WTC11 (cell line): ENCODE results near the gene EXD3. TPM values are rescaled to one million over a fixed set of nuclear protein-coding genes. Genes with fewer than 3 reads are reported as not detected.
A peak's percentile ranks its signal among the peaks of the same experiment; 100 is the strongest.

Experiments used
- ATAC-seq: fragments of 200-7000 bp; cut with Tn5 transposase; 2 replicates; pipeline ENCODE4 v1.10.0; 2021; ENCODE audit warnings: mild to moderate bottlenecking, moderate library complexity
- CTCF ChIA-PET: fragments of 300-600 bp; sonication (Branson Sonifier 250); formaldehyde crosslinking; loops from one replicate; lab custom pipeline; 2021; ENCODE audit warnings: antibody characterized with exemption; lab: Charles Lee
- POLR2A ChIA-PET: fragments of 350-600 bp; sonication (Branson Sonifier 250); formaldehyde crosslinking; loops from one replicate; lab custom pipeline; 2021; ENCODE audit warnings: antibody characterized with exemption; lab: Charles Lee
- DNase-seq: peaks from one replicate; pipeline ENCODE4 v3.0.0; 2021; ENCODE audit warnings: low spot score
- H3K27ac Mint-ChIP-seq: 2 replicates; pipeline ENCODE4 v1.8.0; 2021; ENCODE audit warnings: mixed read lengths
- H3K27me3 Mint-ChIP-seq: 2 replicates; pipeline ENCODE4 v1.8.0; 2021; ENCODE audit warnings: low read depth, mild to moderate bottlenecking, moderate library complexity, mixed read lengths
- H3K36me3 Mint-ChIP-seq: 2 replicates; pipeline ENCODE4 v1.8.0; 2021; ENCODE audit warnings: mixed read lengths
- H3K4me1 Mint-ChIP-seq: 2 replicates; pipeline ENCODE4 v1.8.0; 2022; ENCODE audit warnings: mixed read lengths
- H3K4me3 Mint-ChIP-seq: 2 replicates; pipeline ENCODE4 v1.8.0; 2021; ENCODE audit warnings: mild to moderate bottlenecking, moderate library complexity, mixed read lengths
- H3K9me3 Mint-ChIP-seq: 2 replicates; pipeline ENCODE4 v1.8.0; 2021; ENCODE audit warnings: mixed read lengths
- CBFB ChIP-seq: sonication (generic); formaldehyde crosslinking; IDR thresholded peaks from 2 replicates; pipeline ENCODE4 v1.8.1; 2022; ENCODE audit warnings: mild to moderate bottlenecking, low read depth, missing genetic modification reagents
- CTCF ChIP-seq: fragments of 200-600 bp; IDR thresholded peaks from 2 replicates; pipeline ENCODE4 v1.8.0; 2022; ENCODE audit warnings: antibody characterized with exemption
- ETV6 ChIP-seq: sonication (generic); formaldehyde crosslinking; IDR thresholded peaks from 2 replicates; pipeline ENCODE4 v1.8.1; 2022; ENCODE audit warnings: mild to moderate bottlenecking, missing genetic modification reagents
- FOXP1 ChIP-seq: sonication (generic); formaldehyde crosslinking; IDR thresholded peaks from 2 replicates; pipeline ENCODE4 v1.8.0; 2022; ENCODE audit warnings: missing genetic modification reagents, mild to moderate bottlenecking, moderate library complexity, borderline replicate concordance
- GRHL2 ChIP-seq: fragments of 250-450 bp; sonication (Bioruptor Pico); IDR thresholded peaks from 2 replicates; pipeline ENCODE4 v1.8.0; 2022; ENCODE audit warnings: mild to moderate bottlenecking, moderate library complexity; ENCODE audit not compliant: insufficient replicate concordance, severe bottlenecking
- MLX ChIP-seq: sonication (generic); formaldehyde crosslinking; IDR thresholded peaks from 2 replicates; pipeline ENCODE4 v1.8.1; 2023; ENCODE audit warnings: mild to moderate bottlenecking, missing genetic modification reagents, moderate library complexity
- MYBL2 ChIP-seq: sonication (generic); formaldehyde crosslinking; IDR thresholded peaks from 2 replicates; pipeline ENCODE4 v1.8.1; 2023; ENCODE audit warnings: mild to moderate bottlenecking, moderate library complexity, missing genetic modification reagents
- NR1H2 ChIP-seq: sonication (generic); formaldehyde crosslinking; IDR thresholded peaks from 2 replicates; pipeline ENCODE4 v1.9.0; 2021; ENCODE audit warnings: mild to moderate bottlenecking, moderate library complexity, missing genetic modification reagents
- SOX15 ChIP-seq: fragments of 250-450 bp; sonication (Bioruptor Pico); IDR thresholded peaks from 2 replicates; pipeline ENCODE4 v1.9.0; 2021; ENCODE audit warnings: mild to moderate bottlenecking
- SP1 ChIP-seq: sonication (generic); formaldehyde crosslinking; conservative IDR thresholded peaks from 2 replicates; pipeline ENCODE4 v1.8.1; 2022; ENCODE audit warnings: missing genetic modification reagents
- ZNF281 ChIP-seq: sonication (generic); formaldehyde crosslinking; IDR thresholded peaks from 2 replicates; pipeline ENCODE4 v1.8.0; 2023; ENCODE audit warnings: mild to moderate bottlenecking, missing genetic modification reagents
- total RNA-seq: library from RNA; stranded (reverse); gene quantifications from 3 replicates; pipeline ENCODE4 v1.2.3, GENCODE V29; 2021
- TF ChIP-seq, protein P1 (sequence below): sonication (generic); formaldehyde crosslinking; IDR thresholded peaks from 2 replicates; pipeline ENCODE4 v1.8.1; 2023; ENCODE audit warnings: mild to moderate bottlenecking, moderate library complexity, missing genetic modification reagents
- TF ChIP-seq, protein P2 (sequence below): sonication (generic); formaldehyde crosslinking; IDR thresholded peaks from 2 replicates; pipeline ENCODE4 v1.8.1; 2022; ENCODE audit warnings: low read depth, mild to moderate bottlenecking, moderate library complexity, missing genetic modification reagents, borderline replicate concordance
- TF ChIP-seq, protein P3 (sequence below): sonication (generic); formaldehyde crosslinking; IDR thresholded peaks from 2 replicates; pipeline ENCODE4 v1.8.1; 2022; ENCODE audit warnings: missing genetic modification reagents, borderline replicate concordance
- TF ChIP-seq, protein P4 (sequence below): fragments of 250-450 bp; sonication (Bioruptor Pico); IDR thresholded peaks from 2 replicates; pipeline ENCODE4 v1.9.0; 2021; ENCODE audit warnings: mild to moderate bottlenecking, borderline replicate concordance
- TF ChIP-seq, protein P5 (sequence below): fragments of 250-450 bp; sonication (Bioruptor Pico); IDR thresholded peaks from 2 replicates; pipeline ENCODE4 v1.8.0; 2021; ENCODE audit warnings: mild to moderate bottlenecking

Gene EXD3
- total RNA-seq, 1 experiment from 2014 or later: 21.2 TPM

GRCh38 chr9:137406876-137407589 lies 15.9 kb downstream of the EXD3 start:
- CTCF ChIA-PET: interaction anchor here (1.6 to 2.3 kb wide), 3 partner anchors 16 to 105 kb away, joined by 6 to 8 read pairs (median 7); partner anchors contain the start of genes EXD3, NOXA1 and NRARP
- H3K4me1 Mint-ChIP-seq: no peaks in the 10 kb centered on the region
- TF ChIP-seq ZNF281 (CRISPR knock-in tag): no peak
- TF ChIP-seq, protein P1, sequence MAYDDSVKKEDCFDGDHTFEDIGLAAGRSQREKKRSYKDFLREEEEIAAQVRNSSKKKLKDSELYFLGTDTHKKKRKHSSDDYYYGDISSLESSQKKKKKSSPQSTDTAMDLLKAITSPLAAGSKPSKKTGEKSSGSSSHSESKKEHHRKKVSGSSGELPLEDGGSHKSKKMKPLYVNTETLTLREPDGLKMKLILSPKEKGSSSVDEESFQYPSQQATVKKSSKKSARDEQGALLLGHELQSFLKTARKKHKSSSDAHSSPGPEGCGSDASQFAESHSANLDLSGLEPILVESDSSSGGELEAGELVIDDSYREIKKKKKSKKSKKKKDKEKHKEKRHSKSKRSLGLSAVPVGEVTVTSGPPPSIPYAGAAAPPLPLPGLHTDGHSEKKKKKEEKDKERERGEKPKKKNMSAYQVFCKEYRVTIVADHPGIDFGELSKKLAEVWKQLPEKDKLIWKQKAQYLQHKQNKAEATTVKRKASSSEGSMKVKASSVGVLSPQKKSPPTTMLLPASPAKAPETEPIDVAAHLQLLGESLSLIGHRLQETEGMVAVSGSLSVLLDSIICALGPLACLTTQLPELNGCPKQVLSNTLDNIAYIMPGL (CRISPR knock-in tag): peak; percentile 89; the same call in 1 of the 2 replicates
- peak; percentile 53; the same call in 1 of the 2 replicates for TF ChIP-seq SP1 (CRISPR knock-in tag)
- TF ChIP-seq, protein P2, sequence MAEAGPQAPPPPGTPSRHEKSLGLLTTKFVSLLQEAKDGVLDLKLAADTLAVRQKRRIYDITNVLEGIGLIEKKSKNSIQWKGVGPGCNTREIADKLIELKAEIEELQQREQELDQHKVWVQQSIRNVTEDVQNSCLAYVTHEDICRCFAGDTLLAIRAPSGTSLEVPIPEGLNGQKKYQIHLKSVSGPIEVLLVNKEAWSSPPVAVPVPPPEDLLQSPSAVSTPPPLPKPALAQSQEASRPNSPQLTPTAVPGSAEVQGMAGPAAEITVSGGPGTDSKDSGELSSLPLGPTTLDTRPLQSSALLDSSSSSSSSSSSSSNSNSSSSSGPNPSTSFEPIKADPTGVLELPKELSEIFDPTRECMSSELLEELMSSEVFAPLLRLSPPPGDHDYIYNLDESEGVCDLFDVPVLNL: 0 out of 2 replicates have a peak, but pooled peaks have one; percentile 13
- no peak for TF ChIP-seq GRHL2 (CRISPR knock-in tag)
- TF ChIP-seq CBFB (CRISPR knock-in tag): peak; percentile 67; the same call in 1 of the 2 replicates
- peak; percentile 55 for TF ChIP-seq CTCF
- peak; percentile 82 for TF ChIP-seq FOXP1 (CRISPR knock-in tag)
- TF ChIP-seq, protein P3, sequence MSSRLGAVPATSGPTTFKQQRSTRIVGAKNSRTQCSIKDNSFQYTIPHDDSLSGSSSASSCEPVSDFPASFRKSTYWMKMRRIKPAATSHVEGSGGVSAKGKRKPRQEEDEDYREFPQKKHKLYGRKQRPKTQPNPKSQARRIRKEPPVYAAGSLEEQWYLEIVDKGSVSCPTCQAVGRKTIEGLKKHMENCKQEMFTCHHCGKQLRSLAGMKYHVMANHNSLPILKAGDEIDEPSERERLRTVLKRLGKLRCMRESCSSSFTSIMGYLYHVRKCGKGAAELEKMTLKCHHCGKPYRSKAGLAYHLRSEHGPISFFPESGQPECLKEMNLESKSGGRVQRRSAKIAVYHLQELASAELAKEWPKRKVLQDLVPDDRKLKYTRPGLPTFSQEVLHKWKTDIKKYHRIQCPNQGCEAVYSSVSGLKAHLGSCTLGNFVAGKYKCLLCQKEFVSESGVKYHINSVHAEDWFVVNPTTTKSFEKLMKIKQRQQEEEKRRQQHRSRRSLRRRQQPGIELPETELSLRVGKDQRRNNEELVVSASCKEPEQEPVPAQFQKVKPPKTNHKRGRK (CRISPR knock-in tag): 0 out of 2 replicates have a peak, but pooled peaks have one; percentile 47
- 0 out of 2 replicates have a peak, but pooled peaks have one; percentile 71 for TF ChIP-seq MYBL2 (CRISPR knock-in tag)
- TF ChIP-seq, protein P4, sequence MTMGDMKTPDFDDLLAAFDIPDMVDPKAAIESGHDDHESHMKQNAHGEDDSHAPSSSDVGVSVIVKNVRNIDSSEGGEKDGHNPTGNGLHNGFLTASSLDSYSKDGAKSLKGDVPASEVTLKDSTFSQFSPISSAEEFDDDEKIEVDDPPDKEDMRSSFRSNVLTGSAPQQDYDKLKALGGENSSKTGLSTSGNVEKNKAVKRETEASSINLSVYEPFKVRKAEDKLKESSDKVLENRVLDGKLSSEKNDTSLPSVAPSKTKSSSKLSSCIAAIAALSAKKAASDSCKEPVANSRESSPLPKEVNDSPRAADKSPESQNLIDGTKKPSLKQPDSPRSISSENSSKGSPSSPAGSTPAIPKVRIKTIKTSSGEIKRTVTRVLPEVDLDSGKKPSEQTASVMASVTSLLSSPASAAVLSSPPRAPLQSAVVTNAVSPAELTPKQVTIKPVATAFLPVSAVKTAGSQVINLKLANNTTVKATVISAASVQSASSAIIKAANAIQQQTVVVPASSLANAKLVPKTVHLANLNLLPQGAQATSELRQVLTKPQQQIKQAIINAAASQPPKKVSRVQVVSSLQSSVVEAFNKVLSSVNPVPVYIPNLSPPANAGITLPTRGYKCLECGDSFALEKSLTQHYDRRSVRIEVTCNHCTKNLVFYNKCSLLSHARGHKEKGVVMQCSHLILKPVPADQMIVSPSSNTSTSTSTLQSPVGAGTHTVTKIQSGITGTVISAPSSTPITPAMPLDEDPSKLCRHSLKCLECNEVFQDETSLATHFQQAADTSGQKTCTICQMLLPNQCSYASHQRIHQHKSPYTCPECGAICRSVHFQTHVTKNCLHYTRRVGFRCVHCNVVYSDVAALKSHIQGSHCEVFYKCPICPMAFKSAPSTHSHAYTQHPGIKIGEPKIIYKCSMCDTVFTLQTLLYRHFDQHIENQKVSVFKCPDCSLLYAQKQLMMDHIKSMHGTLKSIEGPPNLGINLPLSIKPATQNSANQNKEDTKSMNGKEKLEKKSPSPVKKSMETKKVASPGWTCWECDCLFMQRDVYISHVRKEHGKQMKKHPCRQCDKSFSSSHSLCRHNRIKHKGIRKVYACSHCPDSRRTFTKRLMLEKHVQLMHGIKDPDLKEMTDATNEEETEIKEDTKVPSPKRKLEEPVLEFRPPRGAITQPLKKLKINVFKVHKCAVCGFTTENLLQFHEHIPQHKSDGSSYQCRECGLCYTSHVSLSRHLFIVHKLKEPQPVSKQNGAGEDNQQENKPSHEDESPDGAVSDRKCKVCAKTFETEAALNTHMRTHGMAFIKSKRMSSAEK: no peak
- TF ChIP-seq SOX15 (CRISPR knock-in tag): no peak
- TF ChIP-seq NR1H2: no peak
- TF ChIP-seq MLX (CRISPR knock-in tag): no peak
- TF ChIP-seq, protein P5, sequence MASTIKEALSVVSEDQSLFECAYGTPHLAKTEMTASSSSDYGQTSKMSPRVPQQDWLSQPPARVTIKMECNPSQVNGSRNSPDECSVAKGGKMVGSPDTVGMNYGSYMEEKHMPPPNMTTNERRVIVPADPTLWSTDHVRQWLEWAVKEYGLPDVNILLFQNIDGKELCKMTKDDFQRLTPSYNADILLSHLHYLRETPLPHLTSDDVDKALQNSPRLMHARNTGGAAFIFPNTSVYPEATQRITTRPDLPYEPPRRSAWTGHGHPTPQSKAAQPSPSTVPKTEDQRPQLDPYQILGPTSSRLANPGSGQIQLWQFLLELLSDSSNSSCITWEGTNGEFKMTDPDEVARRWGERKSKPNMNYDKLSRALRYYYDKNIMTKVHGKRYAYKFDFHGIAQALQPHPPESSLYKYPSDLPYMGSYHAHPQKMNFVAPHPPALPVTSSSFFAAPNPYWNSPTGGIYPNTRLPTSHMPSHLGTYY (CRISPR knock-in tag): no peak
- TF ChIP-seq ETV6 (CRISPR knock-in tag): no peak
- TF ChIP-seq, all 79 proteins: peak for 8
- Mint-ChIP-seq H3K27ac (no peak overlapping the region), H3K9me3 (peaks cover 7% of the 10 kb centered on the region), H3K27me3 (peaks cover 5% of the 10 kb centered on the region; the same call in 1 of the 2 replicates), H3K4me3 (peak overlapping the region; percentile 30; the same call in 1 of the 2 replicates), H3K36me3 (peaks cover 8% of the 10 kb centered on the region)
- POLR2A ChIA-PET: interaction anchor here (0.6 kb wide), 1 partner anchor 120 kb away, joined by 4 read pairs; no protein-coding TSS in a partner anchor
- DNase-seq: peak; percentile 87
- ATAC-seq: peak; percentile 91
